Loucy (cell line): ENCODE results near the gene TRAF3IP3.

Source experiments
- CTCF ChIP-seq: fragments of 200-600 bp; sonication (generic); conservative IDR thresholded peaks from 2 replicates; pipeline ENCODE4 v1.5.1; 2014; ENCODE audit warnings: mild to moderate bottlenecking, antibody characterized with exemption, low read length
- EZH2phosphoT487 ChIP-seq: fragments of 200-600 bp; IDR thresholded peaks from 2 replicates; pipeline ENCODE4 v1.6.1; 2018; ENCODE audit warnings: antibody characterized with exemption, mild to moderate bottlenecking, moderate library complexity, borderline replicate concordance

DNA sequence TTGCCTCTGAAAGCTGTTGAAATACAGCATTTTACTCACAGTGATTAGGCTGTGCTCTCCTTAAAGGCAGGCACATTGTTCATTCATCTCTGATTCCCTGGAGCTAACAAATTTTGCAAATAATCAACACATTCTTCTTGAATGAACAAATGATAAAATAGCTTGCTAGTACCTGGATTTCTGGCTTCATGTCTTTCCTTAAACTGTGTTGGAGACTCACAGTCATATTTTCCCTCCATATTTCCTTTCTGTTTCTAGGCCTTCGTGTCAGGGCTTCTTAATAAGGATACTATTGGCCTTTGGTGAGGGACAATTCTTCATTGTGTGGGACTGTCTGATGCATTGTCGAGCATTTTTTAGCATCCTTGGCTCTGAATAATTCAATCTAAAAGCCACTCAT is 41.5 kb upstream of the TRAF3IP3 start:
- no peak for TF ChIP-seq CTCF
- no peak for TF ChIP-seq EZH2phosphoT487
